ENCODE results near the gene SEPTIN1. TPM values are rescaled to one million over a fixed set of nuclear protein-coding genes. Genes with fewer than 3 reads are reported as not detected.
"Not testable (repeated sequence)": the region's sequence is repeated elsewhere in the genome, so short reads cannot be mapped to it uniquely, and the experiment has no call there.

The SEPTIN1 gene
- total RNA-seq, 2 experiments from 2014 or later: 162 to 163 TPM

GRCh38 chr16:30409125-30410060, 27.0 kb upstream of the SEPTIN1 start:
- no peaks in the 10 kb centered on the region for H3K9me3 Mint-ChIP-seq
- H3K4me3 Mint-ChIP-seq: peak overlapping the region; percentile 98
- H3K27ac Mint-ChIP-seq: peak overlapping the region; percentile 34
- H3K36me3 Mint-ChIP-seq: peaks cover 6% of the 10 kb centered on the region
- H3K4me1 Mint-ChIP-seq: peaks cover 35% of the 10 kb centered on the region
- DNase-seq: peak; percentile 90
- peaks cover 3% of the 10 kb centered on the region for H3K27me3 Mint-ChIP-seq

GRCh38 chr16:30407804-30408534, 25.6 kb upstream of the SEPTIN1 start:
- DNase-seq: no peak
- H3K9me3 Mint-ChIP-seq: no peaks in the 10 kb centered on the region
- H3K36me3 Mint-ChIP-seq: peaks cover 6% of the 10 kb centered on the region
- H3K27me3 Mint-ChIP-seq: peaks cover 3% of the 10 kb centered on the region
- H3K4me3 Mint-ChIP-seq: peak overlapping the region; percentile 98
- peaks cover 31% of the 10 kb centered on the region for H3K4me1 Mint-ChIP-seq
- peak overlapping the region; percentile 80 for H3K27ac Mint-ChIP-seq

GRCh38 chr16:30407102-30407803, 24.9 kb upstream of the SEPTIN1 start, which contains the start of gene ZNF771:
TSS of gene ZNF771 (plus strand) at chr16:30407606. CDS start at chr16:30408054, 448 bp downstream.
- peak; percentile 90 for DNase-seq
- Mint-ChIP-seq H3K4me3 (peak within 1 kb of the TSS; percentile 98), H3K27me3 (peaks cover 3% of the 10 kb centered on the region), H3K4me1 (peaks cover 30% of the 10 kb centered on the region), H3K36me3 (peaks cover 6% of the 10 kb centered on the region), H3K9me3 (no peaks in the 10 kb centered on the region), H3K27ac (peak within 1 kb of the TSS; percentile 99)

GRCh38 chr16:30406795-30407101, 24.4 kb upstream of the SEPTIN1 start:
- peak overlapping the region; percentile 98 for H3K4me3 Mint-ChIP-seq
- DNase-seq: no peak
- H3K27ac Mint-ChIP-seq: peak overlapping the region; percentile 99
- H3K27me3 Mint-ChIP-seq: peaks cover 3% of the 10 kb centered on the region
- no peaks in the 10 kb centered on the region for H3K9me3 Mint-ChIP-seq
- peaks cover 25% of the 10 kb centered on the region for H3K4me1 Mint-ChIP-seq
- peaks cover 4% of the 10 kb centered on the region for H3K36me3 Mint-ChIP-seq

GRCh38 chr16:30401768-30402425, 19.5 kb upstream of the SEPTIN1 start:
- no peak for DNase-seq
- Mint-ChIP-seq H3K27ac (no peak overlapping the region), H3K27me3 (peaks cover 3% of the 10 kb centered on the region), H3K9me3 (no peaks in the 10 kb centered on the region), H3K4me3 (peak overlapping the region; percentile 62), H3K36me3 (peaks cover 9% of the 10 kb centered on the region), H3K4me1 (peaks cover 37% of the 10 kb centered on the region)

- DNase-seq: no peak
- Mint-ChIP-seq H3K4me1 (peaks cover 40% of the 10 kb centered on the region), H3K9me3 (no peaks in the 10 kb centered on the region), H3K36me3 (peaks cover 9% of the 10 kb centered on the region), H3K4me3 (peak overlapping the region; percentile 85), H3K27ac (peak overlapping the region; percentile 90), H3K27me3 (no peaks in the 10 kb centered on the region)
These were observed 17.2 kb upstream of the SEPTIN1 start for GRCh38 chr16:30399435-30400186.

GRCh38 chr16:30398661-30399434, 16.5 kb upstream of the SEPTIN1 start:
- H3K9me3 Mint-ChIP-seq: no peaks in the 10 kb centered on the region
- peaks cover 46% of the 10 kb centered on the region for H3K4me1 Mint-ChIP-seq
- peaks cover 10% of the 10 kb centered on the region for H3K36me3 Mint-ChIP-seq
- H3K27ac Mint-ChIP-seq: no peak overlapping the region
- no peak for DNase-seq
- peak overlapping the region; percentile 24 for H3K4me3 Mint-ChIP-seq
- H3K27me3 Mint-ChIP-seq: no peaks in the 10 kb centered on the region

GRCh38 chr16:30397776-30398660, 15.7 kb upstream of the SEPTIN1 start:
- Mint-ChIP-seq H3K4me1 (peaks cover 46% of the 10 kb centered on the region), H3K27ac (no peak overlapping the region), H3K27me3 (no peaks in the 10 kb centered on the region), H3K36me3 (peaks cover 10% of the 10 kb centered on the region), H3K9me3 (no peaks in the 10 kb centered on the region), H3K4me3 (no peak overlapping the region)
- DNase-seq: no peak

GRCh38 chr16:30397056-30397455, 14.7 kb upstream of the SEPTIN1 start:
- H3K4me1 Mint-ChIP-seq: peaks cover 46% of the 10 kb centered on the region
- peak overlapping the region; percentile 90 for H3K4me3 Mint-ChIP-seq
- DNase-seq: no peak
- no peaks in the 10 kb centered on the region for H3K27me3 Mint-ChIP-seq
- H3K27ac Mint-ChIP-seq: no peak overlapping the region
- peaks cover 10% of the 10 kb centered on the region for H3K36me3 Mint-ChIP-seq
- H3K9me3 Mint-ChIP-seq: no peaks in the 10 kb centered on the region

- peaks cover 10% of the 10 kb centered on the region for H3K36me3 Mint-ChIP-seq
- not testable (repeated sequence) for H3K9me3 Mint-ChIP-seq, H3K27ac Mint-ChIP-seq, DNase-seq, H3K27me3 Mint-ChIP-seq
- H3K4me1 Mint-ChIP-seq: peaks cover 44% of the 10 kb centered on the region
- peak overlapping the region; percentile 90 for H3K4me3 Mint-ChIP-seq
These were observed 14.3 kb upstream of the SEPTIN1 start for GRCh38 chr16:30396627-30397026.

- H3K4me3 Mint-ChIP-seq: peak overlapping the region; percentile 90
- peaks cover 10% of the 10 kb centered on the region for H3K36me3 Mint-ChIP-seq
- peak overlapping the region; percentile 80 for H3K27ac Mint-ChIP-seq
- no peaks in the 10 kb centered on the region for H3K27me3 Mint-ChIP-seq
- H3K9me3 Mint-ChIP-seq: no peaks in the 10 kb centered on the region
- no peak for DNase-seq
- peaks cover 41% of the 10 kb centered on the region for H3K4me1 Mint-ChIP-seq
These were observed 13.7 kb upstream of the SEPTIN1 start for GRCh38 chr16:30395992-30396585.

- Mint-ChIP-seq H3K4me3 (peak within 1 kb of the TSS; percentile 94), H3K27ac (peak within 1 kb of the TSS; percentile 88), H3K36me3 (peaks cover 10% of the 10 kb centered on the region), H3K27me3 (no peaks in the 10 kb centered on the region), H3K4me1 (peaks cover 37% of the 10 kb centered on the region), H3K9me3 (no peaks in the 10 kb centered on the region)
- peak; percentile 70 for DNase-seq
These were observed 13.0 kb upstream of the SEPTIN1 start, which contains the start of gene ZNF48 for GRCh38 chr16:30395155-30395991. TSS of gene ZNF48 (plus strand) at chr16:30395420. CDS start at chr16:30395795, 375 bp downstream.
